Heart right ventricle (tissue), 16 donors: ENCODE data around the gene POLA1. TPM values are rescaled to one million over a fixed set of nuclear protein-coding genes. Genes with fewer than 3 reads are reported as not detected.

Source experiments
- ATAC-seq, 8 donors: fragments of 200-7000 bp; cut with Tn5 transposase; one replicate each; pipeline ENCODE4 v1.9.1; 2020; ENCODE audit warnings: mild to moderate bottlenecking in 8 of 8, moderate library complexity in 8 of 8, moderate number of reproducible peaks in 1 of 8
- DNase-seq, 2 donors: peaks; one replicate each; pipeline ENCODE4 v3.0.0-alpha.2; 2020
- H3K27ac ChIP-seq, 10 donors: fragments of 200-600 bp; sonication (generic) in 2 of 10; one replicate each; pipeline versions ENCODE4 v1.5.0 to v1.8.0; 2020 to 2022; ENCODE audit warnings: mild to moderate bottlenecking in 3 of 10
- H3K27me3 ChIP-seq, 7 donors: fragments of 200-600 bp; one replicate each; pipeline ENCODE4 v1.8.0; 2021 to 2022; ENCODE audit warnings: mild to moderate bottlenecking in 2 of 7
- H3K36me3 ChIP-seq, 9 donors: fragments of 200-600 bp; sonication (generic) in 1 of 9; one replicate each; pipeline versions ENCODE4 v1.5.0 to v1.8.0; 2020 to 2022; ENCODE audit warnings: mild to moderate bottlenecking in 2 of 9
- H3K4me1 ChIP-seq, 9 donors: fragments of 200-600 bp; sonication (generic) in 1 of 9; one replicate each; pipeline versions ENCODE4 v1.5.0 to v1.8.0; 2020 to 2022; ENCODE audit warnings: mild to moderate bottlenecking in 4 of 9
- H3K4me3 ChIP-seq, 10 donors: fragments of 200-600 bp; sonication (generic) in 2 of 10; one replicate each; pipeline versions ENCODE4 v1.5.0 to v1.8.0; 2020 to 2022; ENCODE audit warnings: mild to moderate bottlenecking in 7 of 10, moderate library complexity in 2 of 10
- H3K9me3 ChIP-seq, 11 donors: fragments of 200-600 bp in 10 of 11; sonication (generic) in 2 of 11; one replicate each; pipeline versions ENCODE4 v1.5.0 to v1.8.0; 2013 to 2022; ENCODE audit warnings: mild to moderate bottlenecking in 2 of 11, control low read depth in 1 of 11, moderate library complexity in 1 of 11
- CTCF ChIP-seq, 9 donors: fragments of 200-600 bp; sonication (generic) in 2 of 9; IDR thresholded peaks; one replicate each; pipeline versions ENCODE4 v1.5.0 to v1.8.0; 2021 to 2022; ENCODE audit warnings: antibody characterized with exemption in 9 of 9, mild to moderate bottlenecking in 5 of 9, moderate library complexity in 1 of 9
- WGBS, 2 donors: extraction: QIAGEN DNeasy Blood & Tissue Kit; methylation state at CpG; one replicate each; pipeline ENCODE4 v1.1.7; 2013; ENCODE audit warnings: inconsistent platforms in 1 of 2; 5-methylcytosine and 5-hydroxymethylcytosine counted together
- intact Hi-C, 10 donors: fragments of 100-400 bp; cut with DNase I; formaldehyde crosslinking; loops; one replicate each; pipeline versions ENCODE4 v1.11.1 to v1.14.2; 2022
- polyA plus RNA-seq, 2 donors: library from polyadenylated mRNA; stranded (reverse); fragments of 200-250 nt; gene quantifications; one replicate each; pipeline ENCODE4 v1.2.3, GENCODE V29; 2013
- total RNA-seq, 10 donors: library from RNA; stranded (reverse); fragmentation: NEBNext Ultra II Directional in 3 of 10; extraction: Animal tissue kit (Norgen Biotek cat#: 25700) in 3 of 10; gene quantifications; one replicate each; pipeline versions ENCODE4 v1.2.1 to v1.2.4, GENCODE V29; 2021 to 2023
- donor health status: Arrhythmogenic right ventricular cardiomyopathy.
- donor health status: ischemic (EF 13 %, LVEDD 7.1; RV severe dilation, severe dysfunction).
- donor health status: healthy with polysubstance abuse.
- donor health status: DM: no; HTN: yes; CAD: no.
- donor health status: DM: no; HTN: no; CAD: no.
- donor health status: ischemic (EF 25% LVEDD 6.9; RV normal size, moderate dysfunction).
- donor health status: ischemic (EF 25% LVEDD 5.7; RV mildly dilated, moderate dysfunction).
- donor health status: healthy.
- donor health status: DM: yes; HTN: yes; CAD: no.
- donor health status: Ischemic cardiomyopathy.
- donor health status: ischemic (EF 35%, LVEDD 5.7; RV mildly dilated, moderate dysfunction).
- donor health status: nonischemic (EF 11% LVEDD 7.7; RV severe dilation, severe dysfunction).
- donor health status: DM: yes; HTN: yes; CAD: no.
- donor health status: PGD.
- donor health status: ischemic (EF 29% LVEDD 5.4; RV normal size, mild dysfunction).
- donor health status: nonischemic (EF 23%, LVEDD 6.1; RV moderate dilation, normal function).

The POLA1 gene
- total and polyA plus RNA-seq, 12 donors: 2.6 to 8.5 (median 6.1) TPM

- WGBS, 2 donors: 88 to 89% methylated on average over 8 of the region's 8 CpGs
- Histone ChIP-seq H3K4me3 (no peak overlapping the region), H3K36me3 (no peaks in the 10 kb centered on the region), H3K27me3 (peaks cover 0 to 30% (median 0%) of the 10 kb centered on the region in 7 donors), H3K27ac (no peak overlapping the region), H3K9me3 (no peaks in the 10 kb centered on the region), H3K4me1 (no peaks in the 10 kb centered on the region)
- ATAC-seq: no peak
- no peak for TF ChIP-seq CTCF (IDR thresholded peaks at IDR 0.05)
- intact Hi-C loops: no loop called here
- DNase-seq: no peak
Observed at GRCh38 chrX:24990535-24990934, 296.8 kb downstream of the POLA1 start.

- no peaks in the 10 kb centered on the region for H3K4me1 ChIP-seq
- DNase-seq (no peak), ATAC-seq (no peak)
- peaks cover 0 to 48% (median 0%) of the 10 kb centered on the region in 7 donors for H3K27me3 ChIP-seq
- H3K9me3 ChIP-seq: no peaks in the 10 kb centered on the region
- H3K27ac ChIP-seq: no peak overlapping the region
- TF ChIP-seq CTCF (IDR thresholded peaks at IDR 0.05): no peak
- WGBS, 2 donors: 90 to 91% methylated on average over 8 of the region's 8 CpGs
- intact Hi-C loops: no loop called here
- peaks cover 0 to 11% (median 0%) of the 10 kb centered on the region in 9 donors for H3K36me3 ChIP-seq
- no peak overlapping the region for H3K4me3 ChIP-seq
Observed at GRCh38 chrX:24993879-24994278, 300.2 kb downstream of the POLA1 start.

GRCh38 chrX:24996096-24996709 is 302.5 kb downstream of the POLA1 start:
- WGBS, 2 donors: 84 to 91% methylated on average over 5 of the region's 5 CpGs
- no peak for TF ChIP-seq CTCF (IDR thresholded peaks at IDR 0.05)
- peaks cover 0 to 11% (median 0%) of the 10 kb centered on the region in 9 donors for H3K36me3 ChIP-seq
- no peak overlapping the region for H3K27ac ChIP-seq
- no peaks in the 10 kb centered on the region for H3K4me1 ChIP-seq
- DNase-seq: no peak
- ATAC-seq: no peak
- peaks cover 0 to 58% (median 0%) of the 10 kb centered on the region in 7 donors for H3K27me3 ChIP-seq
- no peaks in the 10 kb centered on the region for H3K9me3 ChIP-seq
- H3K4me3 ChIP-seq: no peak overlapping the region
- intact Hi-C loops: no loop called here

- no peaks in the 10 kb centered on the region for H3K9me3 ChIP-seq
- 96 to 97% methylated on average over 8 of the region's 8 CpGs for WGBS, 2 donors
- no peak for DNase-seq
- no peak for ATAC-seq
- H3K36me3 ChIP-seq: peaks cover 0 to 11% (median 0%) of the 10 kb centered on the region in 9 donors
- no peak overlapping the region for H3K4me3 ChIP-seq
- TF ChIP-seq CTCF (IDR thresholded peaks at IDR 0.05): no peak
- H3K27ac ChIP-seq: no peak overlapping the region
- peaks cover 0 to 11% (median 0%) of the 10 kb centered on the region in 9 donors for H3K4me1 ChIP-seq
- peaks cover 0 to 76% (median 14%) of the 10 kb centered on the region in 7 donors for H3K27me3 ChIP-seq
- intact Hi-C loops: no loop called here
Observed at GRCh38 chrX:24999511-24999910, 305.8 kb downstream of the POLA1 start.
